Measurements from ENCODE around the gene NKX1-2.

DNA sequence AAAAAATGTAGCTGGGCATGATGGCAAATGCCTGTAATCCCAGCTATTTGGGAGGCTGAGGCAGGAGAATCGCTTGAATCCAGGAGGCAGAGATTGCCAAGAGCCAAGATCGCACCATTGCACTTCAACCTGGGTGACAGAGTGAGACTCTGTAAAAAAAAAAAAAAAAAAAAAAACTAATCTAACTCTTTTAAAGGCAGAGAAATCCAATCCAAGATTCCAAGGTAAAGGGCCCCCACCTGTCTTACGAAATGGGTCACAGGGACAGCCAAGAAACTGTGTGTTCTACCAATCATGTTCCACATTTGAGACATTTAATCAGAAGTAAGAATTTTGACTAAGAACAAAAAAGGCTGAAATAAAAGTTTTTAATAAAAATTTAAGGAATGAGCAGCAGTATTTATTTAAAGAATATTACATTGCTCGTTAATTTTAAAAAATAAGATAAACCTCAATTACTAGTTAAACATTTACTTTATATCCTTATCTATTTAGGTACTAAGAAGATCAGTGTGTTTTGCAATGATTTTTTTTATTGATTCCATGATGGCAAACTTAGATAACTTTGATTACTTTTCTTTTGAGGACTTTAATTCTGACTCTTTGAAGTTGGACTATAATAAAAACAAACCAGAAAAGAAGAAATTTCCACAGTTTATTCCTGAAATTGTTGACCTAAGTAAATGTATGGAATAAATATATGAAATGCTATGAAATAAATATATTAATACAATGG, 24.4 kb downstream of the NKX1-2 start:
- TF ChIP-seq, protein P1, sequence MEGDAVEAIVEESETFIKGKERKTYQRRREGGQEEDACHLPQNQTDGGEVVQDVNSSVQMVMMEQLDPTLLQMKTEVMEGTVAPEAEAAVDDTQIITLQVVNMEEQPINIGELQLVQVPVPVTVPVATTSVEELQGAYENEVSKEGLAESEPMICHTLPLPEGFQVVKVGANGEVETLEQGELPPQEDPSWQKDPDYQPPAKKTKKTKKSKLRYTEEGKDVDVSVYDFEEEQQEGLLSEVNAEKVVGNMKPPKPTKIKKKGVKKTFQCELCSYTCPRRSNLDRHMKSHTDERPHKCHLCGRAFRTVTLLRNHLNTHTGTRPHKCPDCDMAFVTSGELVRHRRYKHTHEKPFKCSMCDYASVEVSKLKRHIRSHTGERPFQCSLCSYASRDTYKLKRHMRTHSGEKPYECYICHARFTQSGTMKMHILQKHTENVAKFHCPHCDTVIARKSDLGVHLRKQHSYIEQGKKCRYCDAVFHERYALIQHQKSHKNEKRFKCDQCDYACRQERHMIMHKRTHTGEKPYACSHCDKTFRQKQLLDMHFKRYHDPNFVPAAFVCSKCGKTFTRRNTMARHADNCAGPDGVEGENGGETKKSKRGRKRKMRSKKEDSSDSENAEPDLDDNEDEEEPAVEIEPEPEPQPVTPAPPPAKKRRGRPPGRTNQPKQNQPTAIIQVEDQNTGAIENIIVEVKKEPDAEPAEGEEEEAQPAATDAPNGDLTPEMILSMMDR (conservative IDR thresholded peaks at IDR 0.05; ENCODE audit: low read depth in 2 of 2) = no peak
- no peak for TF ChIP-seq EZH2phosphoT487 (IDR thresholded peaks at IDR 0.05; ENCODE audit: unreplicated experiment)
- TF ChIP-seq ZNF114 (CRISPR knock-in tag; IDR thresholded peaks at IDR 0.05) = no peak
- no peak for TF ChIP-seq REST (IDR thresholded peaks at IDR 0.05; ENCODE audit: unreplicated experiment)
- TF ChIP-seq EZH2 (IDR thresholded peaks at IDR 0.05; ENCODE audit: low read depth, unreplicated experiment) = no peak
- TF ChIP-seq JUNB (IDR thresholded peaks at IDR 0.05; ENCODE audit: unreplicated experiment) = no peak
- TF ChIP-seq POLR2AphosphoS5 (IDR thresholded peaks at IDR 0.05; ENCODE audit: low read depth) = no peak
- TF ChIP-seq STAT1 (IDR thresholded peaks at IDR 0.05; ENCODE audit: unreplicated experiment) = no peak
- TF ChIP-seq, protein P2, sequence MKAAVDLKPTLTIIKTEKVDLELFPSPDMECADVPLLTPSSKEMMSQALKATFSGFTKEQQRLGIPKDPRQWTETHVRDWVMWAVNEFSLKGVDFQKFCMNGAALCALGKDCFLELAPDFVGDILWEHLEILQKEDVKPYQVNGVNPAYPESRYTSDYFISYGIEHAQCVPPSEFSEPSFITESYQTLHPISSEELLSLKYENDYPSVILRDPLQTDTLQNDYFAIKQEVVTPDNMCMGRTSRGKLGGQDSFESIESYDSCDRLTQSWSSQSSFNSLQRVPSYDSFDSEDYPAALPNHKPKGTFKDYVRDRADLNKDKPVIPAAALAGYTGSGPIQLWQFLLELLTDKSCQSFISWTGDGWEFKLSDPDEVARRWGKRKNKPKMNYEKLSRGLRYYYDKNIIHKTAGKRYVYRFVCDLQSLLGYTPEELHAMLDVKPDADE (IDR thresholded peaks at IDR 0.05) = no peak
- no peak for TF ChIP-seq ZNF331 (CRISPR knock-in tag; IDR thresholded peaks at IDR 0.05; ENCODE audit: low read depth)

All from GM23338 (cell line).